Measurements from ENCODE around the gene CGB7.

Gene CGB7

GRCh38 chr19:49014870-49015255 lies 42.7 kb downstream of the CGB7 start:
- no peak for DNase-seq

DNA sequence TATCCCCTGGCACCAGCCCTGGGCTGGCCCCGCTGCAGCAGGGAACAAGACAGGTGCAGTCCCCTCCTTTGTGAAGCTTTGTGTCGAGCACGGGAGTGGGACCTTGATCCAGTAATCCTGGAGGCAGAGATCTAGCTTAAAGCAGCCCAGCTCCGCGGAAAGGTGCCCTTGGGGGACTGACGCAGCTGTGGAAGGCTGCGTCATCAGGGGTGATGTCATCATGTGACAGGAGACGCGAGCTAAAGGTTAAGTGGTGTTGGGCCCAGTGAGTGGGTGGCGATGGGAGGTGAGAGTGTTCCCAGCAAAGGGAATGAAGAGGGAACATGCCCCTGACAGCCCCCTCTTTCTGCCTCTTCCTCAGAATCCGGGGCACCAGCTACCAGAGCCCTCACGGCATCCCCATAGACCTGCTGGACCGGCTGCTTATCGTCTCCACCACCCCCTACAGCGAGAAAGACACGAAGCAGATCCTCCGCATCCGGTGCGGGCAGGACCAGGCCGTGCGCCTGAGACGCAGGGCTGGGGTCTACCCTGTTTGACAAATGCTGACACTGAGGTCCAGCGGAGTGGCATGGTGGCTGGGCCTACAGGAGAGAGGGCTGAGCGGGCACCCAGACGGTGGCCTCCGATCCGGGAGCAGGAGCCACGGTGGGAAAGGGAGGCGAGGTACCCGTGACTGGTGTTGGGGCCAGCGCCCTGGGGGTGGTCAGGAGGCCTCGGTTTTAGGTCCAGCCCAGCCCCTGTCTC lies 43.3 kb downstream of the CGB7 start:
- DNase-seq: no peak

- DNase-seq: no peak
Measured at GRCh38 chr19:49011194-49011593, 46.4 kb downstream of the CGB7 start.

DNA sequence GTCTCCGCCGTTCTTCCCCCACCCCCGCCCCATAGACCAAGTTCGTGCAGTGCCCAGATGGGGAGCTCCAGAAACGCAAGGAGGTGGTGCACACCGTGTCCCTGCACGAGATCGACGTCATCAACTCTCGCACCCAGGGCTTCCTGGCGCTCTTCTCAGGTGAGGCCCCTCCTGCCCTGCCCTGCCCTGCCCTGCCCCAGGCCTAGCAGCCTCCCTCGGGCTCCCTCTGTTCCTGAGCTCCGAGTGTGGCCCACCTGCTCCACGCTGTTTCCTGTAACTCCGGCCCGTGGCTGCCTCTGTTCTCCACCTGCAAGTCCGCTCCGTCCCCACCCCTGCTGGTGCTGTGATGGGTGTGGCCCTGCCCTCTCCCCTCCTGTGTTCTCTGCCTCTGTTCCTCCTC lies 47.1 kb downstream of the CGB7 start:
- no peak for DNase-seq

GRCh38 chr19:49009828-49010227 lies 47.7 kb downstream of the CGB7 start:
- no peak for DNase-seq

- no peak for DNase-seq
Measured at GRCh38 chr19:49006905-49007304, 50.6 kb downstream of the CGB7 start.

- DNase-seq: no peak
Measured at GRCh38 chr19:49004964-49005614, 52.5 kb downstream of the CGB7 start.

All from stimulated activated CD4-positive, alpha-beta T cell treated with anti-CD3 and anti-CD28 coated beads, Interleukin-1b, Interleukin-23, amount 100 ng/mL, for 48 hours (primary cell).